PFSK-1 (cell line): ENCODE data around the gene PLEKHM3.

Experiments used
- FOXP2 ChIP-seq: optimal IDR thresholded peaks from 2 replicates; pipeline ENCODE3; 2011; ENCODE audit warnings: borderline replicate concordance, control low read depth, inconsistent platforms; ENCODE audit not compliant: insufficient read depth; ENCODE audit errors: extremely low read length, extremely low read depth
- POLR2AphosphoS5 ChIP-seq: IDR thresholded peaks from 2 replicates; pipeline ENCODE4 v1.6.1; 2012; ENCODE audit warnings: low read depth, mild to moderate bottlenecking, control low read depth, low read length, moderate library complexity
- REST ChIP-seq, 2 experiments: IDR thresholded peaks; 2 replicates each; pipeline versions ENCODE4 v1.6.1 to v1.8.0; 2011 to 2012; ENCODE audit warnings: low read depth in 2 of 2, low read length in 2 of 2, control low read depth in 1 of 2, inconsistent platforms in 1 of 2, mild to moderate bottlenecking in 1 of 2, moderate library complexity in 1 of 2; ENCODE audit not compliant: insufficient read depth in 1 of 2
- SIN3A ChIP-seq: IDR thresholded peaks from 2 replicates; pipeline ENCODE4 v1.6.1; 2012; ENCODE audit warnings: mild to moderate bottlenecking, low read length, moderate library complexity, borderline replicate concordance; ENCODE audit not compliant: insufficient read depth
- TAF1 ChIP-seq: IDR thresholded peaks from 2 replicates; pipeline ENCODE4 v1.6.1; 2012; ENCODE audit warnings: low read length, control low read depth, borderline replicate concordance; ENCODE audit not compliant: insufficient read depth

GRCh38 chr2:208013285-208014178 is 11.8 kb downstream of the PLEKHM3 start:
- no peak for TF ChIP-seq POLR2AphosphoS5
- no peak for TF ChIP-seq TAF1
- no peak for TF ChIP-seq REST (IDR thresholded peaks at IDR 0.05; ENCODE audit: insufficient read depth in 1 of 2, low read depth in 2 of 2, low read length in 2 of 2)
- TF ChIP-seq SIN3A: no peak
- no peak for TF ChIP-seq FOXP2
